ENCODE measurements around the gene ARL16. TPM values are rescaled to one million over a fixed set of nuclear protein-coding genes. Genes with fewer than 3 reads are reported as not detected.

ARL16 gene
- total and polyA plus RNA-seq, 4 experiments from 2014 or later: 25.3 to 45.5 (median 26.8) TPM

DNA sequence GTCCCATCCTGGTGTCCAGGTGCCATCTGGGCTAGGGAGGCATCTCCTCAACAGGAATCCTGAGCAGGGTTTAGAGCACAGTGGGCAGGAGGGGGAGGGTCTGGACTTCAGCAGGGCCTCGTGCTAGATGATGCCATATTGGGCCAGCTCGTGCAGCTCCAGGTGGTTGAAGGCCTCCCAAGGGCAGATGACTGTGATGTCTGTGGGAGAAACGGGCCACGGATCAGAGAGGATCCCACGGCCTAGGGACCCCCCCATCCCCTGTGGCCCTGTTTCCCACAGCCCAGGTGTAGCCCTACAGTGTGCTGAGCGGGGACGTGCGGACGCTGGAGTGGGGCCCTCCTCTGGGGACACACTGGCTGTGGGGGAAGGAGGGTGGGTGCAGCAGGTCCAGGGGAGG, 32.6 kb downstream of the ARL16 start:
- peaks cover 3 to 14% (median 5%) of the 10 kb centered on the region in 4 donors for H3K4me1 Mint-ChIP-seq
- intact Hi-C loops (cut with micrococcal nuclease): no loop called here

DNA sequence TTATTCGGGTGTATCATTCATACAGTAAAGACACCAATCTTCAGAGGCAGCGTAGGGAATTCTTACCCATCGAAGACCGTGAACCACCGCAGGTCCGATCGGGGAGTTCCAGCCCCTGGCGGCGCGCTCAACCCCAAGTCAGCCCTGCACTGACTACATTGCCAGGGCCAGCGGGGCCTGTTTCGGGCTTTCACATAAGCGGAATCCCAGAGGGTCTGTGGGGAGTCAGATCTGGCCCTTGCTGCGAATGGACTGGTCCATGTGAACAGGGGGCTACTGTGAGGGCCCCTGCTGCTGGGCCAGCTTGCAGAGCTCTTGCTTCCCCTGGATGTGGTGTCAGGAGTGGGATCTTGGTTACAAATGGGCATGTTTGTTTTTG, 34.9 kb downstream of the ARL16 start:
- Histone ChIP-seq H3K9me3 (ENCODE audit: control insufficient read depth in 1 of 2, low read length in 2 of 2) (no peaks in the 10 kb centered on the region), H3K36me3 (ENCODE audit: insufficient read depth, low read length) (no peaks in the 10 kb centered on the region), H3K4me1 (ENCODE audit: insufficient read depth, low read length) (peaks cover 8% of the 10 kb centered on the region), H3K27me3 (ENCODE audit: insufficient read depth, low read length) (no peaks in the 10 kb centered on the region), H3K4me3 (ENCODE audit: low read length in 2 of 2) (no peak overlapping the region), H3K27ac (ENCODE audit: low read depth, low read length) (no peak overlapping the region)
- Mint-ChIP-seq H3K9me3 (peaks cover 0 to 4% (median 0%) of the 10 kb centered on the region in 8 donors), H3K36me3 (no peaks in the 10 kb centered on the region), H3K4me1 (peaks cover 3 to 9% (median 5%) of the 10 kb centered on the region in 4 donors), H3K27me3 (peaks cover 14 to 19% of the 10 kb centered on the region in 2 donors), H3K27ac (no peak overlapping the region), H3K4me3 (no peak overlapping the region)
- ChIA-PET CTCF (ENCODE audit: partially characterized antibody) (no interaction called here), POLR2A (ENCODE audit: partially characterized antibody) (interaction anchor here (0.6 kb wide), 1 partner anchor 93 kb away, joined by 3 read pairs; no protein-coding TSS in a partner anchor)
- no peak for DNase-seq
- intact Hi-C loops (cut with micrococcal nuclease): no loop called here

More for the DNA sequence above, 32.6 kb downstream of the ARL16 start:
- peaks cover 0 to 4% (median 0%) of the 10 kb centered on the region in 8 donors for H3K9me3 Mint-ChIP-seq
- Histone ChIP-seq H3K4me3 (ENCODE audit: low read length in 2 of 2) (no peak overlapping the region), H3K36me3 (ENCODE audit: insufficient read depth, low read length) (no peaks in the 10 kb centered on the region), H3K9me3 (ENCODE audit: control insufficient read depth in 1 of 2, low read length in 2 of 2) (no peaks in the 10 kb centered on the region), H3K27ac (ENCODE audit: low read depth, low read length) (no peak overlapping the region), H3K4me1 (ENCODE audit: insufficient read depth, low read length) (peaks cover 8% of the 10 kb centered on the region), H3K27me3 (ENCODE audit: insufficient read depth, low read length) (no peaks in the 10 kb centered on the region)
- ChIA-PET CTCF (ENCODE audit: partially characterized antibody) (no interaction called here), POLR2A (ENCODE audit: partially characterized antibody) (no interaction called here)
- no peaks in the 10 kb centered on the region for H3K36me3 Mint-ChIP-seq
- no peak overlapping the region for H3K4me3 Mint-ChIP-seq
- no peak overlapping the region for H3K27ac Mint-ChIP-seq
- H3K27me3 Mint-ChIP-seq: peaks cover 13 to 19% of the 10 kb centered on the region in 2 donors
- no peak for DNase-seq

DNA sequence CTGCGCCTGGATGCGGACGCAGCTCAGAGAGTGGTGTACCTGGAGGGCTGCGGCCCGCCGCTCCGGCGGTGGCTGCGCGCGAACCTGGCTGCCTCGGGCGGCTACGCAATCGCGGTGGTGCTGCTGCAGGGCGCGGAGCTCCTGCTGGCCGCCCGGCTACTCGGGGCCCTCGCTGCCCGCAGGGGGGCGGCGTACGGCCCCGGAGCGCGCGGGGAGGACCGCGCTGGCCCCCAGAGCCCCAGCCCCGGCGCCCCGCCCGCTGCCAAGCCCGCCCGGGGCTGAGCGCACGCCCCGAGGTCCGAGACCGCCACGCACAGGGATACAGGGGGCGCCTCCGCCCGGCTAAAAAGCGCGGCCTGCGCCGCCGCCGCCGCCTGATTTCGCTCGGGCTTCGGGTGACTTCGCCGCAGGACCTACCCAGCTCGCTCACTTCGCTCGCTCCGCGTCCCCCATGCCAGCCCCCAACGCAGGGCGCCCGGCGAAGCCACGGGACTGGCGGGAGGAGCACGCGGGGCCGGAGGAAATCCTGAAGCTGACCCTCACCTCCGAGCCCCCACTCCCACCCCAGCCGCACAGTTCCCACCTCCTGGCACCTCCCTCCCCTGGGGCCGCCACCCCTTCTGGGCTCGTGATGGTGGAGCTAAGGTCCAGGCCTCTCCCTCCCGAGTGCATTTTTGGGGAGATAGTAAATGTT, 35.4 kb downstream of the ARL16 start:
- Mint-ChIP-seq H3K36me3 (no peaks in the 10 kb centered on the region), H3K4me3 (no peak overlapping the region), H3K27ac (no peak overlapping the region), H3K27me3 (peaks cover 11 to 16% of the 10 kb centered on the region in 2 donors), H3K9me3 (peaks cover 0 to 4% (median 0%) of the 10 kb centered on the region in 8 donors), H3K4me1 (peaks cover 0 to 5% (median 3%) of the 10 kb centered on the region in 4 donors)
- Histone ChIP-seq H3K36me3 (ENCODE audit: insufficient read depth, low read length) (no peaks in the 10 kb centered on the region), H3K27me3 (ENCODE audit: insufficient read depth, low read length) (no peaks in the 10 kb centered on the region), H3K4me3 (ENCODE audit: low read length in 2 of 2) (no peak overlapping the region), H3K9me3 (ENCODE audit: control insufficient read depth in 1 of 2, low read length in 2 of 2) (no peaks in the 10 kb centered on the region), H3K27ac (ENCODE audit: low read depth, low read length) (no peak overlapping the region), H3K4me1 (ENCODE audit: insufficient read depth, low read length) (peaks cover 4% of the 10 kb centered on the region)
- CTCF ChIA-PET (ENCODE audit: partially characterized antibody): no interaction called here
- DNase-seq: no peak
- intact Hi-C loops (cut with micrococcal nuclease): no loop called here
- POLR2A ChIA-PET (ENCODE audit: partially characterized antibody): no interaction called here

DNA sequence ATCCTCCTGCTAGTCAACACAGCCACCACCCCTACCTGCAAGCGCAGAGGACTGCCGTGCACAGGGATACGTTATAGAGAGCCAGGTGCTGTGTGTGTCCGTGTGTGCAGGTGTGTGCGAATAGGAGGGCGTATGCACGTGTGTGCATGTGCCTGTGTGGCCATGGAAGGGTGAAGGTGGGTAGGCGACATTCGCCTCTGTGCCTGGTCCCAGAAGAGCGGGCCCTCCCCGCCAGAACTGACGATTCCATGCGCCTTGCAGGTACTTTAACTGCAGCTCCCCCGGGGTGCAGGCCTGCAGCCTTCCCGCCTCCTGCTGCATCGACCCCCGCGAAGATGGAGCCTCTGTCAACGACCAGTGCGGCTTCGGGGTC, 36.0 kb downstream of the ARL16 start:
- ChIA-PET CTCF (ENCODE audit: partially characterized antibody) (no interaction called here), POLR2A (ENCODE audit: partially characterized antibody) (no interaction called here)
- H3K27me3 ChIP-seq (ENCODE audit: insufficient read depth, low read length): no peaks in the 10 kb centered on the region
- Mint-ChIP-seq H3K27me3 (peaks cover 11 to 16% of the 10 kb centered on the region in 2 donors), H3K4me1 (peaks cover 0 to 5% (median 3%) of the 10 kb centered on the region in 4 donors), H3K4me3 (no peak overlapping the region), H3K27ac (no peak overlapping the region), H3K36me3 (no peaks in the 10 kb centered on the region), H3K9me3 (peaks cover 0 to 4% (median 0%) of the 10 kb centered on the region in 8 donors)
- no peaks in the 10 kb centered on the region for H3K36me3 ChIP-seq (ENCODE audit: insufficient read depth, low read length)
- no peak overlapping the region for H3K4me3 ChIP-seq (ENCODE audit: low read length in 2 of 2)
- H3K4me1 ChIP-seq (ENCODE audit: insufficient read depth, low read length): no peaks in the 10 kb centered on the region
- no peak for DNase-seq
- H3K27ac ChIP-seq (ENCODE audit: low read depth, low read length): no peak overlapping the region
- no peaks in the 10 kb centered on the region for H3K9me3 ChIP-seq (ENCODE audit: control insufficient read depth in 1 of 2, low read length in 2 of 2)
- intact Hi-C loops (cut with micrococcal nuclease): no loop called here

DNA sequence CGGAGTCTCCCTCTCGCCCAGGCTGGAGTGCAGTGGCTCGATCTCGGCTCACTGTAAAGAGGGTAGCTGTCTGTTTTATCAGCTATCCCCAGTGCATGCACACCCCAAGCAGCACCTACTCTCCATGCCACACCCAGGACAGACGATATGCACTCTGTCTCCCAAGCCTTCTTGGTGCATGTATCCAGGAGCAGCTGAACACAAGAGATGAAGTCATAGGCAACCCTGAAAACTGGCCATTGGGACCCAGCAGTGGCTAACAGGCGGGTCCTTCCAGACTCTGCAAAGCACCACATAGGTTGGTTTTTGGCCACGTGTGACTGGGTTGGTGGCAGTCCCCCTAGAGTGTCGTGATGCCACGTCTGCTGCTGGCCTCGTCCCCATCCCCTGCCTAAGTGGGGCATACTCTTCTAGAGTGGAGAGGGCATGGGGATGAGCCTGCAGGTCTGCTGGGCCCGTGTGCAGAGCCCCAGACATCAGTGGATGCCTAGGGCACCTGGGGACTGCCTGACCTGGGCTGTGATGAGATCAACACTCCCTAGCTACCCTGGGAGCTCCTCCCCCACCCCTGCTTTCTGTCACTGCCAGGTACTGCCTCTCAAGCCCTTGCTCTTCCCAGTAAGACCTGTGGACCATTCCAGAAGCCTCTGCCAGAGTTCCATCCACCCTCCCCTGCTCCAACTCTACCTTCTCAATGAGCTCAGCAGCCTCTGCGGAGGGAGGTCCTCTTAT, 36.6 kb downstream of the ARL16 start:
- H3K36me3 Mint-ChIP-seq: no peaks in the 10 kb centered on the region

DNA sequence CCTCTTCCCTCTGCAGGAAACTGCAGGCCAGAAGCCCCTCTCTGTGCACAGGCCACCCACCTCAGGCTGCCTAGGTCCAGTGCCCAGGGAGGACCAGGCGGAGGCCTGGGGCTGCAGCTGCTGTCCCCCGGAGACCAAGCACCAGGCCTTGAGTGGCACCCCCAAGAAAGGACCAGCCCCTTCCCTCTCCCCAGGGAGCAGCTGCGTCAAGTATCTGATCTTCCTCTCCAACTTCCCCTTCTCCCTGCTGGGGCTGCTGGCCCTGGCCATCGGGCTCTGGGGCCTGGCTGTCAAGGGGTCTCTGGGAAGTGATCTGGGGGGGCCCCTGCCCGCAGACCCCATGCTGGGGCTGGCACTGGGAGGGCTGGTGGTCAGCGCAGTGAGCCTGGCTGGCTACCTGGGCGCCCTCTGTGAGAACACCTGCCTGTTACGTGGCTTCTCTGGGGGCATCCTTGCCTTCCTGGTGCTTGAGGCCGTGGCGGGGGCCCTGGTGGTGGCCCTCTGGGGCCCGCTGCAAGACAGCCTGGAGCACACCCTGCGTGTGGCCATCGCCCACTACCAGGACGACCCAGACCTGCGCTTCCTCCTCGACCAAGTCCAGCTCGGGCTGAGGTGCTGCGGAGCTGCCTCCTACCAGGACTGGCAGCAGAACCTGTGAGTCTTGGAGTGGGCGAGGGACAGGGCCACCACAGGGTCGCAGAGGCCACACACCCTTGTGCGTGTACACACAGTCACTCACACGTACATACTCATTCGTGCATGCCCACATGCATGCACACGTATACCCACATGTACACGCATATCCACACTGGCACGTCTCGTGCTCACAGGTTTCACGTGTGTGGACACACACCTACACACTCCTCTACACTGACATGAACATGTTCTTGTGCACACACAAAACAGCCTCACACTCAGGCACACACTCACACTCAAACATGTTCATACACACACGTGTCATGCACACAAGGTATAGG, 38.3 kb downstream of the ARL16 start:
- intact Hi-C loops (cut with micrococcal nuclease): no loop called here
- Histone ChIP-seq H3K4me1 (ENCODE audit: insufficient read depth, low read length) (no peaks in the 10 kb centered on the region), H3K9me3 (ENCODE audit: control insufficient read depth in 1 of 2, low read length in 2 of 2) (no peaks in the 10 kb centered on the region), H3K27ac (ENCODE audit: low read depth, low read length) (no peak overlapping the region), H3K4me3 (ENCODE audit: low read length in 2 of 2) (no peak overlapping the region), H3K27me3 (ENCODE audit: insufficient read depth, low read length) (no peaks in the 10 kb centered on the region), H3K36me3 (ENCODE audit: insufficient read depth, low read length) (no peaks in the 10 kb centered on the region)
- POLR2A ChIA-PET (ENCODE audit: partially characterized antibody): no interaction called here
- Mint-ChIP-seq H3K4me1 (no peaks in the 10 kb centered on the region), H3K36me3 (no peaks in the 10 kb centered on the region), H3K27ac (no peak overlapping the region), H3K9me3 (peaks cover 0 to 4% (median 0%) of the 10 kb centered on the region in 8 donors), H3K27me3 (peaks cover 6 to 11% of the 10 kb centered on the region in 2 donors), H3K4me3 (no peak overlapping the region)
- CTCF ChIA-PET (ENCODE audit: partially characterized antibody): no interaction called here
- DNase-seq: no peak

More for the DNA sequence above, 36.6 kb downstream of the ARL16 start:
- Histone ChIP-seq H3K27ac (ENCODE audit: low read depth, low read length) (no peak overlapping the region), H3K27me3 (ENCODE audit: insufficient read depth, low read length) (no peaks in the 10 kb centered on the region), H3K36me3 (ENCODE audit: insufficient read depth, low read length) (no peaks in the 10 kb centered on the region), H3K4me3 (ENCODE audit: low read length in 2 of 2) (no peak overlapping the region), H3K9me3 (ENCODE audit: control insufficient read depth in 1 of 2, low read length in 2 of 2) (no peaks in the 10 kb centered on the region), H3K4me1 (ENCODE audit: insufficient read depth, low read length) (no peaks in the 10 kb centered on the region)
- intact Hi-C loops (cut with micrococcal nuclease): no loop called here
- Mint-ChIP-seq H3K4me3 (no peak overlapping the region), H3K9me3 (peaks cover 0 to 4% (median 0%) of the 10 kb centered on the region in 8 donors), H3K27me3 (peaks cover 11 to 16% of the 10 kb centered on the region in 2 donors), H3K4me1 (peaks cover 0 to 5% (median 3%) of the 10 kb centered on the region in 4 donors), H3K27ac (peak overlapping the region in 1 of 7 donors; percentile 41)
- DNase-seq: no peak
- CTCF ChIA-PET (ENCODE audit: partially characterized antibody): no interaction called here
- POLR2A ChIA-PET (ENCODE audit: partially characterized antibody): no interaction called here

DNA sequence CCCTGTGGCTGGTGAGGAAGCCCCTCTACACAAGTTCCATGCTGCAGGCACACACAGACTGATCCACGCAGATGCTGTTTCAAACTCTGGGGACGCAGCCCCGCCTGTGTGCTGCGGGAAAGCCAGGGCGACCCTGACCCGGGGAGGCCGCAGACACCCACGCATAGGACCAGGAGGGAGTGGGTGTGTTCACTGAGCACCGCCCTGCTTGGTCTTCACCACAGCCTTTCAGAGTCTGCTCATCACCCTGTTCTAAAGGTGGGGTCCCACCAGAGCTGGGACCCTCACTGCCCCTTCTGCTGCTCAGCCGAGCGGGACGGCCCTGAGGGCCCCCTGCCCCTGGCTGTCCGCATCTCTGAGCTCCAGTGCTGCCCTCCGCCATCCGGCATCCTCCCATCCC, 39.1 kb downstream of the ARL16 start:
- Histone ChIP-seq H3K27ac (ENCODE audit: low read depth, low read length) (no peak overlapping the region), H3K9me3 (ENCODE audit: control insufficient read depth in 1 of 2, low read length in 2 of 2) (no peaks in the 10 kb centered on the region), H3K36me3 (ENCODE audit: insufficient read depth, low read length) (no peaks in the 10 kb centered on the region), H3K27me3 (ENCODE audit: insufficient read depth, low read length) (no peaks in the 10 kb centered on the region), H3K4me3 (ENCODE audit: low read length in 2 of 2) (no peak overlapping the region), H3K4me1 (ENCODE audit: insufficient read depth, low read length) (no peaks in the 10 kb centered on the region)
- Mint-ChIP-seq H3K36me3 (no peaks in the 10 kb centered on the region), H3K4me3 (no peak overlapping the region), H3K27me3 (peaks cover 6 to 11% of the 10 kb centered on the region in 2 donors), H3K27ac (no peak overlapping the region), H3K4me1 (no peaks in the 10 kb centered on the region), H3K9me3 (peaks cover 0 to 4% (median 0%) of the 10 kb centered on the region in 8 donors)
- ChIA-PET CTCF (ENCODE audit: partially characterized antibody) (no interaction called here), POLR2A (ENCODE audit: partially characterized antibody) (no interaction called here)
- no peak for DNase-seq
- intact Hi-C loops (cut with micrococcal nuclease): no loop called here

All from CD4-positive, alpha-beta memory T cell (primary cell).